HG03039 (cell line): ENCODE data around the gene POLR1F.

Experiments used
- ATAC-seq: cut with Tn5 transposase; IDR thresholded peaks from one replicate; pipeline ENCODE4 v1.9.1; 2021; ENCODE audit warnings: mild to moderate bottlenecking, moderate library complexity; ENCODE audit not compliant: unreplicated experiment

Gene POLR1F

GRCh38 chr7:19677180-19677579, 31.7 kb downstream of the POLR1F start:
- ATAC-seq, result peak; percentile 82

- ATAC-seq, result no peak
These were observed 33.0 kb downstream of the POLR1F start for GRCh38 chr7:19675816-19676215.

GRCh38 chr7:19674266-19674960, 34.4 kb downstream of the POLR1F start:
- no peak for ATAC-seq

- no peak for ATAC-seq
These were observed 38.0 kb downstream of the POLR1F start for GRCh38 chr7:19670806-19671205.

DNA sequence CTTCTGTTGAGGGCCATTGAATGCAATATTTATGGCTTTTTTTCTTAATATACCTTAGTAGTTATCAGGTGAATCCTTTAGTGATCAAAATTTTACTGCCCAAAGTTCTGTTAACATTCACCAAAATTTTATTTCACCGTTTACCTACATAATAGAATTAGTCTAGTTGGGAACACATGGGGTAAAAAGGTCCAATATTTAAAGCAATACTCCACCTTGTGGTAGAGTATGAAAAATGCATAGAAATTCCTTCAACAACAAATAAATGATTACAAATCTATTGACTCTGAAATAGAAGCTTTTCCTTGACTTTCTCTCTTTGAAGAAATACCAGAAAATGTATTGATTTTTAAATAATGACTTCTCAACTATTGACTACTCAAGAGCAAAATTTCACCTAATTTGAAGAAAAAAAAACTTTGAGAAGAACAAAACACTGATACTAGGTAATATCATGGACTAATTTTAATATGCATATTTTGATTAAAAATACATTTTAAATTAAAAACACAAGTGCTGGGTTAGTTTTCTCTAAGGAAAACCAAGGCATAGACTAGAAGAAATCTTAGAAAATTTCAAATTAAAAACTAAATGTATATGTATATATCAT, 43.3 kb downstream of the POLR1F start:
- ATAC-seq, result peak; percentile 42

GRCh38 chr7:19663816-19664462, 44.9 kb downstream of the POLR1F start:
- peak; percentile 92 for ATAC-seq

- no peak for ATAC-seq
These were observed 60.0 kb downstream of the POLR1F start for GRCh38 chr7:19648791-19649190.
